Peyer's patch (tissue), 4 donors: ENCODE results near the gene FOLH1. TPM values are rescaled to one million over a fixed set of nuclear protein-coding genes. Genes with fewer than 3 reads are reported as not detected.
A peak's percentile ranks its signal among the peaks of the same experiment; 100 is the strongest.
"Not testable (repeated sequence)": the region's sequence is repeated elsewhere in the genome, so short reads cannot be mapped to it uniquely, and the experiment has no call there.

Experiments used
- DNase-seq, 3 donors: peaks; one replicate each; pipeline ENCODE4 v3.0.0-alpha.2; 2017 to 2019
- H3K27ac ChIP-seq, 4 donors: fragments of 200-600 bp; sonication (generic); one replicate each; pipeline ENCODE4 v1.5.1; 2016 to 2019
- H3K27me3 ChIP-seq, 2 donors: fragments of 200-600 bp; sonication (generic); one replicate each; pipeline ENCODE4 v1.5.1; 2019
- H3K36me3 ChIP-seq, 3 donors: fragments of 200-600 bp; sonication (generic); one replicate each; pipeline ENCODE4 v1.5.1; 2016 to 2019
- H3K4me1 ChIP-seq, 4 donors: fragments of 200-600 bp; sonication (generic); one replicate each; pipeline ENCODE4 v1.5.1; 2016 to 2019
- H3K4me3 ChIP-seq, 4 donors: fragments of 200-600 bp; sonication (generic); 1 replicate in 3 of 4; 2 replicates in 1 of 4; pipeline ENCODE4 v1.5.1; 2016 to 2019; ENCODE audit warnings: mild to moderate bottlenecking in 1 of 4
- H3K9me3 ChIP-seq, 4 donors: fragments of 200-600 bp; sonication (generic); one replicate each; pipeline ENCODE4 v1.5.1; 2016 to 2019; ENCODE audit warnings: mild to moderate bottlenecking in 1 of 4
- POLR2A ChIP-seq, 2 donors: fragments of 450-650 bp; IDR thresholded peaks; one replicate each; pipeline ENCODE4 v1.5.1; 2017; ENCODE audit warnings: antibody characterized with exemption in 2 of 2, mild to moderate bottlenecking in 2 of 2, moderate library complexity in 2 of 2
- total RNA-seq, 4 donors: library from RNA; depleted of rRNA; stranded (reverse); fragments of >200 nt; gene quantifications; one replicate each; pipeline ENCODE4 v1.1.0, GENCODE V29; 2016
- TF ChIP-seq, protein P1 (sequence below), 6 experiments: fragments of 450-650 bp in 4 of 6; fragments of 200-600 bp in 2 of 6; sonication (generic) in 1 of 6; IDR thresholded peaks; one replicate each; pipeline ENCODE4 v1.5.1; 2017 to 2019; ENCODE audit warnings: antibody characterized with exemption in 6 of 6, mild to moderate bottlenecking in 3 of 6, moderate library complexity in 1 of 6

The FOLH1 gene
- total RNA-seq, 4 donors from 2014 or later = not detected

DNA sequence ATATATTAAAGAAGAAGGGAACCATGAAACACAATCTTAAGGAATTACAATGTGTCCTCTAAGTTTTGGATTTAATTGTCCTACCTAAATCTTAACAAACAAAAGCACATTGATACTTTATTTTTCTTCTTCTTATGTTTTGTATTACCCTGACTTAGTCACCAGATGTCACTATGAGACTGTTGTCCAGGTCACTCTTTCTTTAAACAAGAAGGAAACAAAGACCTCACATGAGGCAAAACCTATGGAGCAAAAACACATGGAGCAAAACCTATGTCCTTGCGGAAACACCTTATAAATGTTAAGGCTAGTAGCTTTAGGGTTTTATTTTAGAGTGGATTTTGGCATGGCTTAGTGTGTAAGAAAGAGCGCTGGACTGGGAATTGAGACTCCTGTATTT lies 20.7 kb upstream of the FOLH1 start:
- H3K27ac ChIP-seq, DNase-seq: not testable (repeated sequence)

GRCh38 chr11:49225255-49225785 lies 16.9 kb upstream of the FOLH1 start:
- H3K4me3 ChIP-seq, H3K27ac ChIP-seq, H3K9me3 ChIP-seq, H3K27me3 ChIP-seq, DNase-seq, H3K4me1 ChIP-seq, H3K36me3 ChIP-seq: not testable (repeated sequence)

More for the DNA sequence above, 20.7 kb upstream of the FOLH1 start:
- not testable (repeated sequence) for H3K4me1 ChIP-seq, H3K27me3 ChIP-seq, H3K9me3 ChIP-seq, H3K36me3 ChIP-seq, H3K4me3 ChIP-seq
- TF ChIP-seq, protein P1, sequence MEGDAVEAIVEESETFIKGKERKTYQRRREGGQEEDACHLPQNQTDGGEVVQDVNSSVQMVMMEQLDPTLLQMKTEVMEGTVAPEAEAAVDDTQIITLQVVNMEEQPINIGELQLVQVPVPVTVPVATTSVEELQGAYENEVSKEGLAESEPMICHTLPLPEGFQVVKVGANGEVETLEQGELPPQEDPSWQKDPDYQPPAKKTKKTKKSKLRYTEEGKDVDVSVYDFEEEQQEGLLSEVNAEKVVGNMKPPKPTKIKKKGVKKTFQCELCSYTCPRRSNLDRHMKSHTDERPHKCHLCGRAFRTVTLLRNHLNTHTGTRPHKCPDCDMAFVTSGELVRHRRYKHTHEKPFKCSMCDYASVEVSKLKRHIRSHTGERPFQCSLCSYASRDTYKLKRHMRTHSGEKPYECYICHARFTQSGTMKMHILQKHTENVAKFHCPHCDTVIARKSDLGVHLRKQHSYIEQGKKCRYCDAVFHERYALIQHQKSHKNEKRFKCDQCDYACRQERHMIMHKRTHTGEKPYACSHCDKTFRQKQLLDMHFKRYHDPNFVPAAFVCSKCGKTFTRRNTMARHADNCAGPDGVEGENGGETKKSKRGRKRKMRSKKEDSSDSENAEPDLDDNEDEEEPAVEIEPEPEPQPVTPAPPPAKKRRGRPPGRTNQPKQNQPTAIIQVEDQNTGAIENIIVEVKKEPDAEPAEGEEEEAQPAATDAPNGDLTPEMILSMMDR (IDR thresholded peaks at IDR 0.05) = peak in 2 of 6 experiments; percentile 17 to 33

- Histone ChIP-seq H3K4me3 (no peak overlapping the region), H3K9me3 (no peaks in the 10 kb centered on the region), H3K27ac (no peak overlapping the region), H3K36me3 (no peaks in the 10 kb centered on the region), H3K4me1 (no peaks in the 10 kb centered on the region), H3K27me3 (no peaks in the 10 kb centered on the region)
- DNase-seq = no peak
- TF ChIP-seq POLR2A (IDR thresholded peaks at IDR 0.05) = no peak
- TF ChIP-seq, protein P1 (IDR thresholded peaks at IDR 0.05) = no peak
These were observed 12.7 kb upstream of the FOLH1 start for GRCh38 chr11:49221112-49221511.

GRCh38 chr11:49213026-49213560 lies 4.7 kb upstream of the FOLH1 start:
- DNase-seq = no peak
- Histone ChIP-seq H3K27me3 (no peaks in the 10 kb centered on the region), H3K36me3 (no peaks in the 10 kb centered on the region), H3K4me3 (no peak overlapping the region), H3K27ac (no peak overlapping the region), H3K4me1 (peaks cover 0 to 3% (median 0%) of the 10 kb centered on the region in 4 donors), H3K9me3 (no peaks in the 10 kb centered on the region)
- no peak for TF ChIP-seq POLR2A (IDR thresholded peaks at IDR 0.05)
- TF ChIP-seq, protein P1 (IDR thresholded peaks at IDR 0.05) = no peak

DNA sequence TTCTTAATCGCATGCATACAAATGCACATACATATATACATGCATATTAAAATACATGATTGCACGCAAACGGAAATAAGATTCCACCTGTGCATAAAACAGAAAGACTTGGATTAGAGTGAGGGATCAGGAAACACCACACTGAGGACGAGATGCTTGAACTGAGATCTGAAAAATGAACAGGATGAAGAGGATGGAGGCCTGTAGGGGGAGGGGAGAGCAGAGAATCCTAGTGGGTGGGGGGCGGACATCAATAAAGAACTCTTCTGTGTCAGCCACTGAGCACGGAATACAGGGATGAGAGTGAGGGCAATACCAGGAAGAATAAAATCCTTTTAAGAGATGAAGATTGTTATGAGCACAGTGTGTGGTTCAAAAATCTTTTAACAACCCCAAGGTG lies 1.4 kb downstream of the FOLH1 start:
- not testable (repeated sequence) for H3K27me3 ChIP-seq, H3K9me3 ChIP-seq, H3K27ac ChIP-seq, DNase-seq, H3K36me3 ChIP-seq, H3K4me3 ChIP-seq, H3K4me1 ChIP-seq

GRCh38 chr11:49202287-49202976 lies 6.0 kb downstream of the FOLH1 start:
- no peaks in the 10 kb centered on the region for H3K4me1 ChIP-seq
- H3K27ac ChIP-seq = no peak overlapping the region
- TF ChIP-seq, protein P1 (IDR thresholded peaks at IDR 0.05) = no peak
- TF ChIP-seq POLR2A (IDR thresholded peaks at IDR 0.05) = no peak
- no peak overlapping the region for H3K4me3 ChIP-seq
- no peak for DNase-seq
- no peaks in the 10 kb centered on the region for H3K27me3 ChIP-seq
- H3K36me3 ChIP-seq = no peaks in the 10 kb centered on the region
- H3K9me3 ChIP-seq = no peaks in the 10 kb centered on the region

- not testable (repeated sequence) for DNase-seq, H3K4me1 ChIP-seq, H3K27me3 ChIP-seq, H3K36me3 ChIP-seq, H3K9me3 ChIP-seq, H3K27ac ChIP-seq, H3K4me3 ChIP-seq
These were observed 11.6 kb downstream of the FOLH1 start for GRCh38 chr11:49196775-49197174.

GRCh38 chr11:49196002-49196401 lies 12.4 kb downstream of the FOLH1 start:
- not testable (repeated sequence) for H3K27ac ChIP-seq, H3K36me3 ChIP-seq, DNase-seq

GRCh38 chr11:49190287-49190686 lies 18.1 kb downstream of the FOLH1 start:
- not testable (repeated sequence) for H3K9me3 ChIP-seq, H3K36me3 ChIP-seq, H3K4me3 ChIP-seq, H3K27ac ChIP-seq, DNase-seq, H3K4me1 ChIP-seq, H3K27me3 ChIP-seq

More at GRCh38 chr11:49196002-49196401, 12.4 kb downstream of the FOLH1 start:
- not testable (repeated sequence) for H3K27me3 ChIP-seq, H3K9me3 ChIP-seq, H3K4me3 ChIP-seq, H3K4me1 ChIP-seq

GRCh38 chr11:49186225-49186624 lies 22.2 kb downstream of the FOLH1 start:
- not testable (repeated sequence) for DNase-seq, H3K9me3 ChIP-seq, H3K4me3 ChIP-seq, H3K27ac ChIP-seq, H3K4me1 ChIP-seq, H3K27me3 ChIP-seq, H3K36me3 ChIP-seq

- not testable (repeated sequence) for H3K27me3 ChIP-seq, H3K4me3 ChIP-seq, H3K9me3 ChIP-seq, DNase-seq, H3K4me1 ChIP-seq, H3K27ac ChIP-seq, H3K36me3 ChIP-seq
These were observed 22.8 kb downstream of the FOLH1 start for GRCh38 chr11:49185597-49185996.
